PC-3 (cell line): ENCODE data around the gene ARID3C.

Experiments used
- CTCF ChIP-seq: fragments of 300-600 bp; sonication (generic); conservative IDR thresholded peaks from 2 replicates; pipeline ENCODE4 v1.5.1; 2017; ENCODE audit warnings: antibody characterized with exemption, low read depth, mild to moderate bottlenecking, low read length
- EZH2 ChIP-seq: fragments of 300-600 bp; sonication (generic); IDR thresholded peaks from one replicate; pipeline ENCODE4 v1.6.1; 2017; ENCODE audit warnings: antibody characterized with exemption, mild to moderate bottlenecking, low read length; ENCODE audit not compliant: unreplicated experiment
- EZH2phosphoT487 ChIP-seq: fragments of 300-600 bp; sonication (generic); IDR thresholded peaks from 2 replicates; pipeline ENCODE4 v1.6.1; 2018; ENCODE audit warnings: mild to moderate bottlenecking, antibody characterized with exemption, low read length, borderline replicate concordance

- TF ChIP-seq CTCF (no peak), EZH2phosphoT487 (no peak), EZH2 (no peak)
These were observed 4.2 kb downstream of the ARID3C start for GRCh38 chr9:34624475-34625185.
